Bronchial epithelial cell (primary cell): ENCODE data around the gene POC1B. TPM values are rescaled to one million over a fixed set of nuclear protein-coding genes. Genes with fewer than 3 reads are reported as not detected.

Source experiments
- DNase-seq: peaks from one replicate; pipeline ENCODE4 v3.0.0-alpha.2; 2010; ENCODE audit warnings: low read depth
- FAIRE-seq: peaks from 2 replicates; lab custom pipeline; 2011; peaks lifted over from hg19 to GRCh38; lab: Jason Lieb, UNC
- H3K27me3 ChIP-seq: 2 replicates; pipeline ENCODE4 v1.5.1; 2011; ENCODE audit warnings: low read length; ENCODE audit not compliant: control insufficient read depth, insufficient read depth
- H3K36me3 ChIP-seq: 2 replicates; pipeline ENCODE4 v1.5.1; 2011; ENCODE audit warnings: low read length; ENCODE audit not compliant: control insufficient read depth, insufficient read depth
- H3K4me3 ChIP-seq: 2 replicates; pipeline ENCODE4 v1.5.1; 2011; ENCODE audit warnings: mild to moderate bottlenecking, low read depth, low read length, control low read depth
- total RNA-seq: library from RNA; depleted of rRNA; stranded (reverse); fragments of >200 nt; gene quantifications from 2 replicates; pipeline ENCODE4 v1.2.1, GENCODE V29; 2014
- TF ChIP-seq, protein P1 (sequence below): IDR thresholded peaks from 2 replicates; pipeline ENCODE4 v1.5.1; 2011; ENCODE audit warnings: mild to moderate bottlenecking, moderate library complexity, low read length, control low read depth, inconsistent platforms; ENCODE audit not compliant: insufficient read depth, severe bottlenecking

POC1B gene
- total RNA-seq, 1 donor from 2014 or later = 12.6 TPM

DNA sequence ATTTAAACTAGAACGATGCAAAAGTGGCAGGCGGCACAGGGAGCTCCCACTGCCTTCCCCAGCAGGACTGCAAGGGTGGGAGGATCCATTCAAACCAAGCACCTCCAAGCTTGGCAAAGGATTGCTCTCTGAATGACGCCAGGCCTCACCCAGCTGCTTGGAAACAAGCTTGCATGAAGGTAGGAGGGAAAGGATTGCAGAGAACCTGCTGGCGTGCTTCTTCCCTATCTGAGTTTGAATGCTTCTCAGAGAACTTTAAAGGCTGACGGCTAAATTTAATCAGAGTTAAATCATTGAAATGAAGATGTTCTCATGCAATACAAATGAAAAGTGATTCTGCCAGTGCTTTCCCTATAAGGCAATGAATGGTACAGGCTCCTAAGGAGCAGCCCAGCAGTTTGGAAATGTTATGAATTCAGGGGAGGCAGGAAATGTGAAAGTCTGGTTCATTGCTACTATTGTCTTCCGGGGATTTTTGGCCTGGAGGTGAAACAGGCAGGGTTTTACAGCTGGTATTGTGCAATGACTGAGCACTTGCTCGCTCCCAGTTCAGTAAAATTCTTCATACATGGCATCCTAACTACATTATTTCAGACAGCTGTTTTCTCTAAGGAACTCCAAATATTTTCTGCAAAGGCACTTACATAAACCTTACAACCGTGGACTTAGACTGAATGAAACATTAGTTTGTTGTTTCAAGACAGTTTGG, 141.6 kb downstream of the POC1B start:
- Histone ChIP-seq H3K4me3 (no peak overlapping the region), H3K27me3 (no peaks in the 10 kb centered on the region), H3K36me3 (no peaks in the 10 kb centered on the region)
- DNase-seq (peak; percentile 81), FAIRE-seq (no peak)
- TF ChIP-seq, protein P1, sequence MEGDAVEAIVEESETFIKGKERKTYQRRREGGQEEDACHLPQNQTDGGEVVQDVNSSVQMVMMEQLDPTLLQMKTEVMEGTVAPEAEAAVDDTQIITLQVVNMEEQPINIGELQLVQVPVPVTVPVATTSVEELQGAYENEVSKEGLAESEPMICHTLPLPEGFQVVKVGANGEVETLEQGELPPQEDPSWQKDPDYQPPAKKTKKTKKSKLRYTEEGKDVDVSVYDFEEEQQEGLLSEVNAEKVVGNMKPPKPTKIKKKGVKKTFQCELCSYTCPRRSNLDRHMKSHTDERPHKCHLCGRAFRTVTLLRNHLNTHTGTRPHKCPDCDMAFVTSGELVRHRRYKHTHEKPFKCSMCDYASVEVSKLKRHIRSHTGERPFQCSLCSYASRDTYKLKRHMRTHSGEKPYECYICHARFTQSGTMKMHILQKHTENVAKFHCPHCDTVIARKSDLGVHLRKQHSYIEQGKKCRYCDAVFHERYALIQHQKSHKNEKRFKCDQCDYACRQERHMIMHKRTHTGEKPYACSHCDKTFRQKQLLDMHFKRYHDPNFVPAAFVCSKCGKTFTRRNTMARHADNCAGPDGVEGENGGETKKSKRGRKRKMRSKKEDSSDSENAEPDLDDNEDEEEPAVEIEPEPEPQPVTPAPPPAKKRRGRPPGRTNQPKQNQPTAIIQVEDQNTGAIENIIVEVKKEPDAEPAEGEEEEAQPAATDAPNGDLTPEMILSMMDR = no peak

DNA sequence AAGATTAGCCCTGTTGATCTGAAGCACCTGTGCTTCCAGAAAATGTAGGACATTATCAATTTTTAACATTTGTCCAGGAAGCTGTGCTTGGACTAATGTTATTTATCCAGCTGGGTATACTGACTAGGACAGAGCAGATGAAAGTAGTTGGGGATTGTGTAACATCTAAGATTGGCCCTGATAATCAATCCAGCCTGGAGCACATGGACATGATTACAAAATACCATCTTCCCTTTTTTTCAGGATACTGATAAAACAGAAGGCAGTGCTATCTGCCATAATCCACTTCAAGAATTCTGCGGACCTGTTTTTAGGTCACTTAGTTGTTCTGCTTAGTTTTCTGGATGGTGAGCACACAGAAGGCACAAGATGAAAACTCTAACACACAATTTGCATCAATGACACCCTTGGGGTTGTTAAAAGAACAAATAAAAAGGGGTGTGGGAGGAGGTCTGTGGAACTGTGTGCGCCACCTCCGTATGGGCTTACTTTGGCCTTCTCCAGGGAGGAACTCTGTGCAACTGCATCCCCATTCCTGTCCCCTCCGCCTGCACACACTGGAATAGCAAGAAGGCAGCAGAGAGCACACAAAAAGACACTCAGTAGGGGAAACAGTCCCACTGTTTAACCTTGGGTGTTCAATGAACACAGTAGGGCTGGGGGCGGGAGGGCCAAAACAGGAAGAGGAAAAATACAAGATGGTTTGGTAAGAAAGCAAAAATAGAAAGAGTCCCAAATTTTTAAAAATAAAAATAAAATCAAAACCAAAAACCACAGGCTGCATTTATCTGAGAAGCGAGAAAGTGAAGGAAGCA, 142.4 kb downstream of the POC1B start:
- TF ChIP-seq, protein P1 = no peak
- FAIRE-seq (no peak), DNase-seq (no peak)
- H3K36me3 ChIP-seq = no peaks in the 10 kb centered on the region
- H3K27me3 ChIP-seq = no peaks in the 10 kb centered on the region
- H3K4me3 ChIP-seq = no peak overlapping the region

GRCh38 chr12:89382328-89382727, 143.5 kb downstream of the POC1B start:
- Histone ChIP-seq H3K4me3 (no peak overlapping the region), H3K27me3 (no peaks in the 10 kb centered on the region), H3K36me3 (no peaks in the 10 kb centered on the region)
- DNase-seq (no peak), FAIRE-seq (no peak)
- TF ChIP-seq, protein P1 = no peak

- Histone ChIP-seq H3K36me3 (no peaks in the 10 kb centered on the region), H3K4me3 (no peak overlapping the region), H3K27me3 (no peaks in the 10 kb centered on the region)
- no peak for FAIRE-seq
- DNase-seq = no peak
- TF ChIP-seq, protein P1 = no peak
These were observed 145.9 kb downstream of the POC1B start for GRCh38 chr12:89379839-89380467.

- no peak for FAIRE-seq
- H3K36me3 ChIP-seq = no peaks in the 10 kb centered on the region
- TF ChIP-seq, protein P1 = no peak
- H3K27me3 ChIP-seq = no peaks in the 10 kb centered on the region
- DNase-seq = no peak
- H3K4me3 ChIP-seq = no peak overlapping the region
These were observed 146.6 kb downstream of the POC1B start for GRCh38 chr12:89379148-89379838.
